ENCODE data around the gene DST. TPM values are rescaled to one million over a fixed set of nuclear protein-coding genes. Genes with fewer than 3 reads are reported as not detected.
"Not testable (repeated sequence)": the region's sequence is repeated elsewhere in the genome, so short reads cannot be mapped to it uniquely, and the experiment has no call there.

DST gene
- total and polyA plus RNA-seq, 11 donors: 107 to 607 (median 366) TPM

- Histone ChIP-seq H3K9me3 (no peaks in the 10 kb centered on the region), H3K36me3 (peaks cover 4 to 97% (median 45%) of the 10 kb centered on the region in 9 donors), H3K4me3 (no peak overlapping the region), H3K27me3 (no peaks in the 10 kb centered on the region), H3K27ac (no peak overlapping the region), H3K4me1 (peaks cover 0 to 36% (median 15%) of the 10 kb centered on the region in 12 donors)
- DNase-seq: no peak
- ATAC-seq: no peak
- intact Hi-C loops (cut with DNase I): loop anchor here in 1 of 10 donors (5.0 kb wide), 1 partner anchor 35 kb away; no protein-coding TSS in a partner anchor
- no peak for TF ChIP-seq CTCF (IDR thresholded peaks at IDR 0.05)
- TF ChIP-seq POLR2A (IDR thresholded peaks at IDR 0.05): no peak
Observed at GRCh38 chr6:56501993-56502392, 140.7 kb downstream of the DST start.

GRCh38 chr6:56499095-56499494 lies 143.6 kb downstream of the DST start:
- peak overlapping the region in 4 of 12 donors; percentile 6 to 63 (median 24) for H3K27ac ChIP-seq
- H3K9me3 ChIP-seq: no peaks in the 10 kb centered on the region
- no peak for ATAC-seq
- peaks cover 0 to 16% (median 2%) of the 10 kb centered on the region in 12 donors for H3K4me1 ChIP-seq
- H3K27me3 ChIP-seq: no peaks in the 10 kb centered on the region
- no peak for TF ChIP-seq CTCF (IDR thresholded peaks at IDR 0.05)
- no peak for TF ChIP-seq POLR2A (IDR thresholded peaks at IDR 0.05)
- H3K4me3 ChIP-seq: no peak overlapping the region
- intact Hi-C loops (cut with DNase I): loop anchor here in 3 of 10 donors (5.0 to 10.0 kb wide), 4 partner anchors 42 to 56 kb away; no protein-coding TSS in a partner anchor
- H3K36me3 ChIP-seq: peaks cover 4 to 97% (median 52%) of the 10 kb centered on the region in 9 donors
- DNase-seq: no peak

GRCh38 chr6:56497691-56498090 lies 145.0 kb downstream of the DST start:
- H3K4me1 ChIP-seq: peaks cover 0 to 19% (median 4%) of the 10 kb centered on the region in 12 donors
- peaks cover 4 to 98% (median 51%) of the 10 kb centered on the region in 9 donors for H3K36me3 ChIP-seq
- intact Hi-C loops (cut with DNase I): loop anchor here in 3 of 10 donors (5.0 to 10.0 kb wide), 4 partner anchors 40 to 57 kb away; no protein-coding TSS in a partner anchor
- H3K4me3 ChIP-seq: no peak overlapping the region
- WGBS, 4 donors: 59 to 68% (median 66%) methylated on average over 3 of the region's 3 CpGs
- H3K27ac ChIP-seq: peak overlapping the region in 1 of 12 donors; percentile 63
- H3K9me3 ChIP-seq: no peaks in the 10 kb centered on the region
- no peak for TF ChIP-seq POLR2A (IDR thresholded peaks at IDR 0.05)
- TF ChIP-seq CTCF (IDR thresholded peaks at IDR 0.05): no peak
- DNase-seq: no peak
- ATAC-seq: no peak
- no peaks in the 10 kb centered on the region for H3K27me3 ChIP-seq

DNA sequence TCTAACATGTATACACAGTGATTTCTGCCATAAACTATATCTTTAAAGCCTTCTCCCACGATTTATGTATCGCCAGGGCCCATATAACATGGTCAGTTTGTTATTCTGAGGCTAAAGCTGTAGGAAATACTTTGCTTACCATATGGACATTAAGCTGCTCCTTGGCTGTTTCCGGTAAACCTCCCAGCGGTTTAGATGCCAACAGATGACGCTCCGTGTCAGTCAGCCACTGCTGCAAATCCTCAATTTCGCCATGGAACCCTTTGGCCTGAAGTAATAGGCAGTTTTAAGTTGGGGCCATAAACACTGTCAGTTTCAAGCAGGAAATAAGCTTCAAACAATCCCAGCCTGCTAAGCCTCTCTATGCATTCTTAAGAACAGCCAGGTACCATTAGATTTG lies 145.4 kb downstream of the DST start:
- peaks cover 4 to 98% (median 56%) of the 10 kb centered on the region in 9 donors for H3K36me3 ChIP-seq
- intact Hi-C loops (cut with DNase I): loop anchor here in 3 of 10 donors (5.0 to 10.0 kb wide), 4 partner anchors 40 to 58 kb away; no protein-coding TSS in a partner anchor
- no peak for ATAC-seq

DNA sequence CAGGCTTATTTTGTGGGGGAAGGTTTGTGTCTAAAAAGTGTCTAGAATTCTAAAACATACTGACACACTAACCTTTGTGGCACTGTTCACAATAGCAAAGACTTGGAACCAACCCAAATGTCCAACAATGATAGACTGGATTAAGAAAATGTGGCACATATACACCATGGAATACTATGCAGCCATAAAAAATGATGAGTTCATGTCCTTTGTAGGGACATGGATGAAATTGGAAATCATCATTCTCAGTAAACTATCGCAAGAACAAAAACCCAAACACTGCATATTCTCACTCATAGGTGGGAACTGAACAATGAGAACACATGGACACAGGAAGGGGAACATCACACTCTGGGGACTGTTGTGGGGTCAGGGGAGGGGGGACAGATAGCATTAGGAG lies 146.0 kb downstream of the DST start:
- not testable (repeated sequence) for DNase-seq, H3K4me3 ChIP-seq, H3K9me3 ChIP-seq, H3K27me3 ChIP-seq, ATAC-seq, H3K27ac ChIP-seq
- peaks cover 4 to 98% (median 60%) of the 10 kb centered on the region in 9 donors for H3K36me3 ChIP-seq
- intact Hi-C loops (cut with DNase I): loop anchor here in 3 of 10 donors (5.0 to 10.0 kb wide), 4 partner anchors 39 to 58 kb away; no protein-coding TSS in a partner anchor
- peaks cover 0 to 25% (median 8%) of the 10 kb centered on the region in 12 donors for H3K4me1 ChIP-seq
- WGBS, 4 donors: 100% methylated on average over 1 of the region's 1 CpG

More for the DNA sequence above, 145.4 kb downstream of the DST start:
- Histone ChIP-seq H3K4me1 (peaks cover 0 to 23% (median 4%) of the 10 kb centered on the region in 12 donors), H3K9me3 (no peaks in the 10 kb centered on the region), H3K27me3 (no peaks in the 10 kb centered on the region), H3K27ac (peak overlapping the region in 1 of 12 donors; percentile 63), H3K4me3 (no peak overlapping the region)
- no peak for TF ChIP-seq POLR2A (IDR thresholded peaks at IDR 0.05)
- TF ChIP-seq CTCF (IDR thresholded peaks at IDR 0.05): no peak
- DNase-seq: no peak
- WGBS, 4 donors: 96 to 99% (median 98%) methylated on average over 7 of the region's 7 CpGs

Data from heart left ventricle (tissue), 16 donors.